H9 (cell line): ENCODE data around the gene MORN1. TPM values are rescaled to one million over a fixed set of nuclear protein-coding genes. Genes with fewer than 3 reads are reported as not detected.

ENCODE experiments used
- DNase-seq: peaks from one replicate; pipeline ENCODE4 v3.0.0-alpha.2; 2017
- H2AFZ ChIP-seq: one replicate; pipeline ENCODE4 v1.6.1; 2013; ENCODE audit warnings: mild to moderate bottlenecking, low read length, control low read depth, moderate library complexity
- H2AK5ac ChIP-seq: 2 replicates; pipeline ENCODE4 v1.6.1; 2013; ENCODE audit warnings: low read length, control low read depth, mixed read lengths; ENCODE audit not compliant: insufficient read length
- H2BK120ac ChIP-seq: one replicate; pipeline ENCODE4 v1.6.1; 2013; ENCODE audit warnings: low read depth, mild to moderate bottlenecking, low read length, control low read depth, inconsistent platforms; ENCODE audit not compliant: poor library complexity, severe bottlenecking
- H2BK12ac ChIP-seq: 2 replicates; pipeline ENCODE4 v1.6.1; 2013; ENCODE audit warnings: low read length, control low read depth, mixed read lengths, low read depth; ENCODE audit not compliant: insufficient read length
- H2BK15ac ChIP-seq: 2 replicates; pipeline ENCODE4 v1.6.1; 2013; ENCODE audit warnings: low read depth, low read length, control low read depth
- H2BK20ac ChIP-seq: one replicate; pipeline ENCODE4 v1.6.1; 2013; ENCODE audit warnings: low read depth, mild to moderate bottlenecking, low read length, control low read depth, inconsistent platforms; ENCODE audit not compliant: poor library complexity, severe bottlenecking
- H2BK5ac ChIP-seq: 2 replicates; pipeline ENCODE4 v1.6.1; 2013; ENCODE audit warnings: low read length, control low read depth, mixed read lengths; ENCODE audit not compliant: insufficient read length
- H3K14ac ChIP-seq: 2 replicates; pipeline ENCODE4 v1.6.1; 2013; ENCODE audit warnings: low read length, control low read depth; ENCODE audit not compliant: insufficient read depth
- H3K18ac ChIP-seq: 2 replicates; pipeline ENCODE4 v1.6.1; 2013; ENCODE audit warnings: low read depth, mild to moderate bottlenecking, mixed read lengths, low read length, control low read depth; ENCODE audit not compliant: insufficient read length
- H3K23ac ChIP-seq: 2 replicates; pipeline ENCODE4 v1.6.1; 2013; ENCODE audit warnings: low read length, control low read depth, mixed read lengths, low read depth; ENCODE audit not compliant: insufficient read length
- H3K23me2 ChIP-seq: 2 replicates; pipeline ENCODE4 v1.6.1; 2013; ENCODE audit warnings: low read depth, mild to moderate bottlenecking, mixed read lengths, low read length, control low read depth; ENCODE audit not compliant: insufficient read length, poor library complexity, severe bottlenecking
- H3K27ac ChIP-seq: 2 replicates; pipeline ENCODE4 v1.5.1; 2013; ENCODE audit warnings: low read length, control low read depth, mixed read lengths, low read depth; ENCODE audit not compliant: insufficient read length
- H3K27me3 ChIP-seq: 2 replicates; pipeline ENCODE4 v1.6.1; 2013; ENCODE audit warnings: low read length, control low read depth, inconsistent platforms; ENCODE audit not compliant: insufficient read depth
- H3K4ac ChIP-seq: 2 replicates; pipeline ENCODE4 v1.6.1; 2013; ENCODE audit warnings: low read depth, mild to moderate bottlenecking, control low read depth, inconsistent platforms, low read length, moderate library complexity
- H3K4me1 ChIP-seq: 2 replicates; pipeline ENCODE4 v1.6.1; 2013; ENCODE audit warnings: low read length, control low read depth, inconsistent platforms; ENCODE audit not compliant: insufficient read depth
- H3K4me2 ChIP-seq: 2 replicates; pipeline ENCODE4 v1.6.1; 2013; ENCODE audit warnings: low read length, control low read depth, mixed read lengths; ENCODE audit not compliant: insufficient read length, insufficient read depth
- H3K56ac ChIP-seq: 2 replicates; pipeline ENCODE4 v1.6.1; 2013; ENCODE audit warnings: low read depth, mild to moderate bottlenecking, mixed read lengths, low read length, control low read depth; ENCODE audit not compliant: insufficient read length
- H3K79me1 ChIP-seq: 2 replicates; pipeline ENCODE4 v1.6.1; 2013; ENCODE audit warnings: low read depth, mild to moderate bottlenecking, moderate library complexity, low read length, control low read depth, inconsistent platforms; ENCODE audit not compliant: insufficient read depth, poor library complexity, severe bottlenecking
- H3K79me2 ChIP-seq: 2 replicates; pipeline ENCODE4 v1.6.1; 2013; ENCODE audit warnings: low read length, control low read depth, inconsistent platforms; ENCODE audit not compliant: insufficient read depth
- H3K9ac ChIP-seq: 2 replicates; pipeline ENCODE4 v1.6.1; 2013; ENCODE audit warnings: low read length, control low read depth, mixed read lengths; ENCODE audit not compliant: insufficient read length; ENCODE audit errors: extremely low read depth
- H3K9me3 ChIP-seq: one replicate; pipeline ENCODE4 v1.6.1; 2013; ENCODE audit warnings: low read depth, low read length, inconsistent platforms; ENCODE audit not compliant: control insufficient read depth
- H3T11ph ChIP-seq: one replicate; pipeline ENCODE4 v1.6.1; 2013; ENCODE audit warnings: mild to moderate bottlenecking, low read length, control low read depth, inconsistent platforms
- H4K20me1 ChIP-seq: one replicate; pipeline ENCODE4 v1.6.1; 2013; ENCODE audit not compliant: control insufficient read depth, insufficient read length, insufficient read depth
- H4K5ac ChIP-seq: 2 replicates; pipeline ENCODE4 v1.6.1; 2013; ENCODE audit warnings: low read depth, mild to moderate bottlenecking, mixed read lengths, low read length, control low read depth; ENCODE audit not compliant: insufficient read length
- H4K8ac ChIP-seq: replicated peaks from 2 replicates; pipeline ENCODE4 v1.6.1; 2013; ENCODE audit warnings: low read length, control low read depth, mixed read lengths, low read depth; ENCODE audit not compliant: insufficient read length
- H4K91ac ChIP-seq: 2 replicates; pipeline ENCODE4 v1.6.1; 2013; ENCODE audit warnings: low read depth, mild to moderate bottlenecking, moderate library complexity, mixed read lengths, low read length, control low read depth; ENCODE audit not compliant: insufficient read length
- H3K27ac Mint-ChIP-seq, 3 experiments: 2 replicates in 2 of 3; 3 replicates in 1 of 3; pipeline ENCODE4 v1.8.0; 2020 to 2021; ENCODE audit warnings: mixed read lengths in 3 of 3, mild to moderate bottlenecking in 1 of 3, moderate library complexity in 1 of 3
- H3K27me3 Mint-ChIP-seq: 2 replicates; pipeline ENCODE4 v1.8.0; 2021; ENCODE audit warnings: low read depth, mild to moderate bottlenecking, moderate library complexity, mixed read lengths
- H3K36me3 Mint-ChIP-seq, 3 experiments: 2 replicates in 2 of 3; 3 replicates in 1 of 3; pipeline ENCODE4 v1.8.0; 2020 to 2021; ENCODE audit warnings: low read depth in 3 of 3, mixed read lengths in 3 of 3; ENCODE audit not compliant: insufficient read depth in 1 of 3
- H3K4me1 Mint-ChIP-seq, 2 experiments: 2 replicates each; pipeline ENCODE4 v1.8.0; 2020; ENCODE audit warnings: mixed read lengths in 2 of 2
- H3K4me3 Mint-ChIP-seq, 2 experiments: 2 replicates in 1 of 2; 3 replicates in 1 of 2; pipeline ENCODE4 v1.8.0; 2020 to 2021; ENCODE audit warnings: mild to moderate bottlenecking in 2 of 2, mixed read lengths in 2 of 2, moderate library complexity in 1 of 2
- H3K9me3 Mint-ChIP-seq, 2 experiments: 2 replicates in 1 of 2; 3 replicates in 1 of 2; pipeline ENCODE4 v1.8.0; 2020; ENCODE audit warnings: mild to moderate bottlenecking in 2 of 2, mixed read lengths in 2 of 2, moderate library complexity in 1 of 2
- WGBS: extraction: QIAGEN DNeasy Blood & Tissue Kit; methylation state at CpG from one replicate; pipeline ENCODE4 v1.1.7; 2013; ENCODE audit warnings: missing lambda C conversion rate, low lambda C conversion rate, mixed read lengths; ENCODE audit not compliant: insufficient read length; ENCODE audit errors: extremely low coverage; 5-methylcytosine and 5-hydroxymethylcytosine counted together
- total RNA-seq: library from RNA; stranded (reverse); gene quantifications from 2 replicates; pipeline ENCODE4 v1.2.1, GENCODE V29; 2021
- TF ChIP-seq, protein P1 (sequence below): fragments of 200-600 bp; sonication (generic); conservative IDR thresholded peaks from 3 replicates; pipeline ENCODE4 v1.8.0; 2021; ENCODE audit warnings: antibody characterized with exemption, mild to moderate bottlenecking

MORN1 gene
- total RNA-seq, 1 experiment from 2014 or later, result 12.7 TPM

- no peak overlapping the region; the same call in 1 of the 2 replicates for H3K14ac ChIP-seq
- no peak overlapping the region for H2AK5ac ChIP-seq
- Mint-ChIP-seq H3K36me3 (no peaks in the 10 kb centered on the region), H3K27ac (no peak overlapping the region; a peak in 1 of 7 replicates), H3K9me3 (no peaks in the 10 kb centered on the region), H3K27me3 (no peaks in the 10 kb centered on the region), H3K4me1 (peaks cover 0 to 9% of the 10 kb centered on the region in 2 experiments; a peak in 1 of 4 replicates), H3K4me3 (no peak overlapping the region)
- H3K56ac ChIP-seq, result no peak overlapping the region
- H2BK12ac ChIP-seq, result no peak overlapping the region
- no peak overlapping the region for H4K91ac ChIP-seq
- H3K4ac ChIP-seq, result no peak overlapping the region
- no peaks in the 10 kb centered on the region for H3K79me1 ChIP-seq
- H4K5ac ChIP-seq, result no peak overlapping the region
- H2BK120ac ChIP-seq, result no peak overlapping the region
- H3K23ac ChIP-seq, result no peak overlapping the region
- no peak overlapping the region for H3K4me2 ChIP-seq
- H3T11ph ChIP-seq, result no peak overlapping the region
- no peak overlapping the region for H3K18ac ChIP-seq
- H4K8ac ChIP-seq, result no peak overlapping the region
- H3K79me2 ChIP-seq, result no peaks in the 10 kb centered on the region
- WGBS, result no CpG with 5 or more reads among the region's 31 CpGs
- TF ChIP-seq, protein P1, sequence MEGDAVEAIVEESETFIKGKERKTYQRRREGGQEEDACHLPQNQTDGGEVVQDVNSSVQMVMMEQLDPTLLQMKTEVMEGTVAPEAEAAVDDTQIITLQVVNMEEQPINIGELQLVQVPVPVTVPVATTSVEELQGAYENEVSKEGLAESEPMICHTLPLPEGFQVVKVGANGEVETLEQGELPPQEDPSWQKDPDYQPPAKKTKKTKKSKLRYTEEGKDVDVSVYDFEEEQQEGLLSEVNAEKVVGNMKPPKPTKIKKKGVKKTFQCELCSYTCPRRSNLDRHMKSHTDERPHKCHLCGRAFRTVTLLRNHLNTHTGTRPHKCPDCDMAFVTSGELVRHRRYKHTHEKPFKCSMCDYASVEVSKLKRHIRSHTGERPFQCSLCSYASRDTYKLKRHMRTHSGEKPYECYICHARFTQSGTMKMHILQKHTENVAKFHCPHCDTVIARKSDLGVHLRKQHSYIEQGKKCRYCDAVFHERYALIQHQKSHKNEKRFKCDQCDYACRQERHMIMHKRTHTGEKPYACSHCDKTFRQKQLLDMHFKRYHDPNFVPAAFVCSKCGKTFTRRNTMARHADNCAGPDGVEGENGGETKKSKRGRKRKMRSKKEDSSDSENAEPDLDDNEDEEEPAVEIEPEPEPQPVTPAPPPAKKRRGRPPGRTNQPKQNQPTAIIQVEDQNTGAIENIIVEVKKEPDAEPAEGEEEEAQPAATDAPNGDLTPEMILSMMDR, result no peak
- no peaks in the 10 kb centered on the region for H3K23me2 ChIP-seq
- no peak overlapping the region for H2BK5ac ChIP-seq
- no peak overlapping the region for H2AFZ ChIP-seq
- H3K27me3 ChIP-seq, result no peaks in the 10 kb centered on the region
- H4K20me1 ChIP-seq, result no peaks in the 10 kb centered on the region
- no peak overlapping the region for H3K27ac ChIP-seq
- H3K9me3 ChIP-seq, result no peaks in the 10 kb centered on the region
- no peak for DNase-seq
- H2BK15ac ChIP-seq, result no peak overlapping the region
- no peak overlapping the region for H2BK20ac ChIP-seq
- no peak overlapping the region for H3K9ac ChIP-seq
- H3K4me1 ChIP-seq, result no peaks in the 10 kb centered on the region
Measured at GRCh38 chr1:2350911-2351655, 40.3 kb downstream of the MORN1 start.
